ENCODE measurements around the gene RND2. TPM values are rescaled to one million over a fixed set of nuclear protein-coding genes. Genes with fewer than 3 reads are reported as not detected.
A peak's percentile ranks its signal among the peaks of the same experiment; 100 is the strongest.

Gene RND2
- total and polyA plus RNA-seq, 2 of the 13 experiments (the other 11 are each of a cell fraction or from before 2014, with no cell fraction given), result 0.05 to 0.11 TPM

DNA sequence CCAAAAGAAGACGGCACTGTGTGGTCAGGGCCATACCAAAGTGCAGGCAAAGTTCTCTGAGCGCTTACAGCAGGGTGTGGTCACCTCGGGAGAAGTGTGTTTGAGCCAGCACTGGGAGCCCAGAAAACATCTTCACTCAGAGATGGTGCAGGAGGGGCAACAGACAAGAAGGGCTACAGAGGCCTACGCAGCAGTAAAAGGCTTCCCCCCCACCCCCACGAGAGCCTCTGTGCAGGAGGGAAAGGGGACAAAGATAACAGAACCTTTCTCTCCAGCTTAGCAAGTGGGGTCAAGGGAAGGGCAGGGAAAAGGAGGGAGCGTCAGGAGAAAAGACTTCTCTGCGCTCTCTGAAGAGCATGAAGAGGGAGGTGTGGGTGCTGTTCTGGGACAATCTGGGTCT lies 5.6 kb upstream of the RND2 start (continued):
- TF ChIP-seq, protein P1, sequence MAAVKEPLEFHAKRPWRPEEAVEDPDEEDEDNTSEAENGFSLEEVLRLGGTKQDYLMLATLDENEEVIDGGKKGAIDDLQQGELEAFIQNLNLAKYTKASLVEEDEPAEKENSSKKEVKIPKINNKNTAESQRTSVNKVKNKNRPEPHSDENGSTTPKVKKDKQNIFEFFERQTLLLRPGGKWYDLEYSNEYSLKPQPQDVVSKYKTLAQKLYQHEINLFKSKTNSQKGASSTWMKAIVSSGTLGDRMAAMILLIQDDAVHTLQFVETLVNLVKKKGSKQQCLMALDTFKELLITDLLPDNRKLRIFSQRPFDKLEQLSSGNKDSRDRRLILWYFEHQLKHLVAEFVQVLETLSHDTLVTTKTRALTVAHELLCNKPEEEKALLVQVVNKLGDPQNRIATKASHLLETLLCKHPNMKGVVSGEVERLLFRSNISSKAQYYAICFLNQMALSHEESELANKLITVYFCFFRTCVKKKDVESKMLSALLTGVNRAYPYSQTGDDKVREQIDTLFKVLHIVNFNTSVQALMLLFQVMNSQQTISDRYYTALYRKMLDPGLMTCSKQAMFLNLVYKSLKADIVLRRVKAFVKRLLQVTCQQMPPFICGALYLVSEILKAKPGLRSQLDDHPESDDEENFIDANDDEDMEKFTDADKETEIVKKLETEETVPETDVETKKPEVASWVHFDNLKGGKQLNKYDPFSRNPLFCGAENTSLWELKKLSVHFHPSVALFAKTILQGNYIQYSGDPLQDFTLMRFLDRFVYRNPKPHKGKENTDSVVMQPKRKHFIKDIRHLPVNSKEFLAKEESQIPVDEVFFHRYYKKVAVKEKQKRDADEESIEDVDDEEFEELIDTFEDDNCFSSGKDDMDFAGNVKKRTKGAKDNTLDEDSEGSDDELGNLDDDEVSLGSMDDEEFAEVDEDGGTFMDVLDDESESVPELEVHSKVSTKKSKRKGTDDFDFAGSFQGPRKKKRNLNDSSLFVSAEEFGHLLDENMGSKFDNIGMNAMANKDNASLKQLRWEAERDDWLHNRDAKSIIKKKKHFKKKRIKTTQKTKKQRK (IDR thresholded peaks at IDR 0.05; ENCODE audit: low read length), result no peak
- TF ChIP-seq ZNF766 (CRISPR knock-in tag; IDR thresholded peaks at IDR 0.05; ENCODE audit: borderline replicate concordance) (no peak), ZNF7 (CRISPR knock-in tag; IDR thresholded peaks at IDR 0.05) (peak; percentile 76), IRF2 (CRISPR knock-in tag; IDR thresholded peaks at IDR 0.05) (no peak), ATAD3A (CRISPR knock-in tag; IDR thresholded peaks at IDR 0.05) (no peak)

DNA sequence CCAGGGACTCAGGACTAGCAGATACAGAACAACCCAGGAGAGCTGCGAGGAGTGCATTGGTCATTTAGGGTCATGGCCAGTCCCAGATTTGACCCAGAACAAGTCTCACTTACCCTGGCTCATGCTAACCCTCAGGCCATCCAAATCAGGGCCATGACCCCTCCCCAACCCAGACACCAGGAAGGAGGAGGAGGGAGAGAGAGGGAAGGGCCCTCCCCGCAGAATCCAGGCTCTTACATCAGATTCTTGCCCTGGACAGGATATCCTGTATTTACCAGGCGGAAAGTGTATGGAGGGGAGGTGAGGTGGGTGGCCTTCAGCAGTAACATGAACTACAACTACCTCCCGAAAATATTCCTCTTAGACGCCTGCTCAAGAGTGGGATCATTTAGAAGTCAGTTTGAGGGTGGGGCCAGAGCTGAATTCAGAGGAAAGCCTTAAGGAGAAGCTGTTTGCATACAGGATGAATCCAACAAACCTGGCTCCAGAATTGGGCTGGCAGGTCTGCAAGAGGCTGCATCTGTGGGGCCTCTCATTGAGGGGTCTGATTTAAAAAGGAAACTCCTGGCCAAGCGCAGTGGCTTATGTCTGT lies 4.9 kb upstream of the RND2 start:
- H4K20me1 ChIP-seq (ENCODE audit: insufficient read depth, low read length), result no peaks in the 10 kb centered on the region
- peak overlapping the region in 2 of 3 experiments; percentile 4 to 100; a peak in 2 of 6 replicates for H3K4me3 ChIP-seq (replicated peaks in 1 of 3; ENCODE audit: insufficient read depth in 1 of 3, low read depth in 2 of 3, low read length in 3 of 3)
- H3K27ac ChIP-seq (ENCODE audit: extremely low read length, insufficient read depth, low read length), result peak overlapping the region; percentile 39
- H3K36me3 ChIP-seq (replicated peaks in 1 of 2; ENCODE audit: control insufficient read depth in 1 of 2, insufficient read depth in 2 of 2, low read length in 2 of 2), result peaks cover 19 to 46% of the 10 kb centered on the region in 2 experiments
- 76% methylated on average over 6 of the region's 6 CpGs for WGBS (ENCODE audit: low lambda C conversion rate)
- H2AFZ ChIP-seq (ENCODE audit: low read length), result no peak overlapping the region
- no peaks in the 10 kb centered on the region; a peak in 1 of 5 replicates for H3K27me3 ChIP-seq (ENCODE audit: control insufficient read depth in 1 of 2, insufficient read depth in 2 of 2, low read length in 2 of 2)
- in situ Hi-C loops (cut with HindIII; ENCODE audit: extremely low pct_ligation_motif_present, low pct_unique_long_range_greater_than_20kb) (no loop called here), intact Hi-C loops (cut with micrococcal nuclease; ENCODE audit: unreplicated experiment) (loop anchor here (5.0 kb wide), 2 partner anchors 192 to 312 kb away; partner anchors contain the start of gene TMEM106A)
- DNase-seq (ENCODE audit: low spot score) (no peak), FAIRE-seq (peak; percentile 50), ATAC-seq (no peak)
- POLR2A ChIA-PET, result interaction anchor here (0.7 to 4.5 kb wide), 4 partner anchors 9 to 152 kb away, joined by 5 to 55 read pairs (median 12); partner anchors contain the start of genes NBR1 and RPL27
- peak overlapping the region; percentile 39 for H3K9ac ChIP-seq (ENCODE audit: insufficient read depth, low read depth, low read length)
- no TSS peak for BruUV-seq (replicated peaks)
- peaks cover 26% of the 10 kb centered on the region for H3K79me2 ChIP-seq (ENCODE audit: insufficient read depth, low read length)
- peak overlapping the region; percentile 80 for H3K4me2 ChIP-seq (ENCODE audit: low read depth, low read length)
- H3K4me1 ChIP-seq (ENCODE audit: insufficient read depth, low read length), result peaks cover 53% of the 10 kb centered on the region
- H3K9me3 ChIP-seq (ENCODE audit: low read length), result no peaks in the 10 kb centered on the region
- CTCF ChIA-PET (ENCODE audit: low intra/inter-chr PET ratio, low total read pairs), result no interaction called here
- TF ChIP-seq ZSCAN9 (CRISPR knock-in tag; IDR thresholded peaks at IDR 0.05; ENCODE audit: borderline replicate concordance), result 0 out of 2 replicates have a peak, but pooled peaks have one; percentile 16
- TF ChIP-seq, protein P2, sequence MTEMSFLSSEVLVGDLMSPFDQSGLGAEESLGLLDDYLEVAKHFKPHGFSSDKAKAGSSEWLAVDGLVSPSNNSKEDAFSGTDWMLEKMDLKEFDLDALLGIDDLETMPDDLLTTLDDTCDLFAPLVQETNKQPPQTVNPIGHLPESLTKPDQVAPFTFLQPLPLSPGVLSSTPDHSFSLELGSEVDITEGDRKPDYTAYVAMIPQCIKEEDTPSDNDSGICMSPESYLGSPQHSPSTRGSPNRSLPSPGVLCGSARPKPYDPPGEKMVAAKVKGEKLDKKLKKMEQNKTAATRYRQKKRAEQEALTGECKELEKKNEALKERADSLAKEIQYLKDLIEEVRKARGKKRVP (CRISPR knock-in tag; IDR thresholded peaks at IDR 0.05), result peak in 1 of 2 experiments; percentile 90; a peak in 2 of 4 replicates
- TF ChIP-seq YY1 (IDR thresholded peaks at IDR 0.05; ENCODE audit: insufficient read depth, insufficient replicate concordance, low read depth, low read length), result no peak
- TF ChIP-seq FOXA1 (IDR thresholded peaks at IDR 0.05), result no peak
- 0 out of 2 replicates have a peak, but pooled peaks have one; percentile 12 for TF ChIP-seq FOXA1 (CRISPR knock-in tag; IDR thresholded peaks at IDR 0.05)
- TF ChIP-seq CEBPG (CRISPR knock-in tag; IDR thresholded peaks at IDR 0.05), result peak; percentile 77
- 0 out of 2 replicates have a peak, but pooled peaks have one; percentile 15 for TF ChIP-seq SAP130 (CRISPR knock-in tag; IDR thresholded peaks at IDR 0.05; ENCODE audit: low read depth)
- TF ChIP-seq RXRB (CRISPR knock-in tag; IDR thresholded peaks at IDR 0.05; ENCODE audit: borderline replicate concordance), result peak; percentile 16; the same call in 1 of the 2 replicates
- no peak for TF ChIP-seq RORA (CRISPR knock-in tag; IDR thresholded peaks at IDR 0.05)
- TF ChIP-seq, protein P3, sequence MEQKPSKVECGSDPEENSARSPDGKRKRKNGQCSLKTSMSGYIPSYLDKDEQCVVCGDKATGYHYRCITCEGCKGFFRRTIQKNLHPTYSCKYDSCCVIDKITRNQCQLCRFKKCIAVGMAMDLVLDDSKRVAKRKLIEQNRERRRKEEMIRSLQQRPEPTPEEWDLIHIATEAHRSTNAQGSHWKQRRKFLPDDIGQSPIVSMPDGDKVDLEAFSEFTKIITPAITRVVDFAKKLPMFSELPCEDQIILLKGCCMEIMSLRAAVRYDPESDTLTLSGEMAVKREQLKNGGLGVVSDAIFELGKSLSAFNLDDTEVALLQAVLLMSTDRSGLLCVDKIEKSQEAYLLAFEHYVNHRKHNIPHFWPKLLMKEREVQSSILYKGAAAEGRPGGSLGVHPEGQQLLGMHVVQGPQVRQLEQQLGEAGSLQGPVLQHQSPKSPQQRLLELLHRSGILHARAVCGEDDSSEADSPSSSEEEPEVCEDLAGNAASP (CRISPR knock-in tag; IDR thresholded peaks at IDR 0.05; ENCODE audit: borderline replicate concordance), result peak; percentile 72; the same call in 1 of the 2 replicates
- peak; percentile 36; the same call in 1 of the 2 replicates for TF ChIP-seq ETV5 (CRISPR knock-in tag; IDR thresholded peaks at IDR 0.05; ENCODE audit: borderline replicate concordance)

Data from HepG2 (cell line).